Activated CD4-positive, alpha-beta memory T cell treated with anti-CD3 and anti-CD28 coated beads for 36 hours (primary cell): ENCODE results near the gene TCAP. TPM values are rescaled to one million over a fixed set of nuclear protein-coding genes. Genes with fewer than 3 reads are reported as not detected.
A peak's percentile ranks its signal among the peaks of the same experiment; 100 is the strongest.

Source experiments
- CTCF ChIA-PET: fragments of 350-600 bp; sonication (Branson Sonifier 250); formaldehyde crosslinking; loops from one replicate; lab custom pipeline; 2021; ENCODE audit warnings: antibody characterized with exemption, inconsistent platforms; lab: Charles Lee
- POLR2A ChIA-PET: fragments of 350-600 bp; sonication (Branson Sonifier 250); formaldehyde crosslinking; loops from one replicate; lab custom pipeline; 2021; ENCODE audit warnings: antibody characterized with exemption; lab: Charles Lee
- DNase-seq: peaks from one replicate; pipeline ENCODE4 v3.0.0-alpha.2; 2020
- H3K27ac Mint-ChIP-seq: one replicate; pipeline ENCODE4 v1.8.0; 2021; ENCODE audit warnings: mixed read lengths
- H3K27me3 Mint-ChIP-seq: one replicate; pipeline ENCODE4 v1.8.0; 2021; ENCODE audit warnings: mixed read lengths
- H3K36me3 Mint-ChIP-seq: one replicate; pipeline ENCODE4 v1.8.0; 2021; ENCODE audit warnings: mixed read lengths
- H3K4me1 Mint-ChIP-seq: one replicate; pipeline ENCODE4 v1.8.0; 2021; ENCODE audit warnings: low read depth, mixed read lengths
- H3K4me3 Mint-ChIP-seq: one replicate; pipeline ENCODE4 v1.8.0; 2021; ENCODE audit warnings: mild to moderate bottlenecking, mixed read lengths
- H3K9me3 Mint-ChIP-seq: one replicate; pipeline ENCODE4 v1.8.0; 2021; ENCODE audit warnings: mixed read lengths
- intact Hi-C: fragments of 100-400 bp; cut with micrococcal nuclease; formaldehyde crosslinking; loops from one replicate; pipeline ENCODE4 v1.15.1; 2023
- total RNA-seq, 2 experiments: library from RNA; stranded (reverse); gene quantifications; one replicate each; pipeline ENCODE4 v1.2.3, GENCODE V29; 2021

The TCAP gene
- total RNA-seq, 2 experiments from 2014 or later = 0.80 to 0.90 TPM

DNA sequence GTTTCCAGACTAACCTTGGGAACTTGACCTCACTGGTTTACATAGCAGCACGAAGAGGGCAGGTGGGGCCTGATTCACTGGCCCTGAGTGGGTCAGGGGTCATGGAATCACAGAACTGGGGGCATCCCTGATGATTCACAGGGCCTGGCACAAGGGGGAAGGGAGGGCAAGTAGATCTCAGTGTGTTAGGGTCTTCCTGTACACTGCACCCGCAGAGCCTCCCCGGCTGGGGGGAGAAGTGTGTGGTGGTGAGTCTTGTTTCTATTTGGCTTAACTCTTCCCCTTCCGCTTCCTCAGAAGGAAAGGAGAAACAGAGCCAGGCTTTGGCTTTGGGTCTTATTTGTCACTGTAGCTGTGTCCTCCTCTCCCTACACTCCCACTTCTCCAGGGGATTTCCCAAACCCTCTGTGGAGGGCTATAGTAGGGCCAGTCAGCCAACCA is 24.5 kb upstream of the TCAP start:
- intact Hi-C loops = no loop called here
- ChIA-PET CTCF (interaction anchor here (1.1 to 4.5 kb wide), 4 partner anchors 13 to 93 kb away, joined by 3 to 32 read pairs (median 4); partner anchors contain the start of gene MIEN1), POLR2A (interaction anchor here (0.9 kb wide), 1 partner anchor 17 kb away, joined by 3 read pairs; no protein-coding TSS in a partner anchor)
- H3K4me3 Mint-ChIP-seq = no peak overlapping the region
- H3K9me3 Mint-ChIP-seq = no peaks in the 10 kb centered on the region
- no peak overlapping the region for H3K27ac Mint-ChIP-seq
- H3K27me3 Mint-ChIP-seq = no peaks in the 10 kb centered on the region
- DNase-seq = no peak
- peaks cover 75% of the 10 kb centered on the region for H3K4me1 Mint-ChIP-seq
- peaks cover 3% of the 10 kb centered on the region for H3K36me3 Mint-ChIP-seq

DNA sequence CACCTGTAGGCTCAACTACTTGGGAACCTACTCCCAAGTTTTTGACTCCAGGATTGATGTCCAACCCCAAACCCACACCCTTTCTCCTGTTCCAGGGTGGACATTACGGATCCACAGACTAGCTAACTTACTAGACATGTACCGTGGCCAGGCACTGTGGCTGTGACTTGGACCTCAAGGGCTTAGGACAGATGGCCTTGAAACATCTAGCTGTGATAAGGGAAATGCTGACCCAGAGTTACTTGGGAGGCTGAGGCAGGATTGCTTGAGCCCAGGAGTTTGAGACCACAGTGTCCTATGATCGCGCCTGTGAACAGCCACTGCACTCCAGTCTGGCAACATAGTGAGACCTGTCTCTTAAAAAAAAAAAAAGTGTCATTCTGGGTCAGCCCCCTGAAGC is 24.1 kb upstream of the TCAP start:
- POLR2A ChIA-PET = no interaction called here
- Mint-ChIP-seq H3K4me1 (peaks cover 72% of the 10 kb centered on the region), H3K27me3 (no peaks in the 10 kb centered on the region), H3K9me3 (no peaks in the 10 kb centered on the region), H3K27ac (no peak overlapping the region), H3K4me3 (no peak overlapping the region), H3K36me3 (peaks cover 3% of the 10 kb centered on the region)
- no peak for DNase-seq
- intact Hi-C loops = no loop called here
- CTCF ChIA-PET = interaction anchor here (1.1 to 1.8 kb wide), 4 partner anchors 13 to 94 kb away, joined by 3 to 7 read pairs (median 4); partner anchors contain the start of gene MIEN1

GRCh38 chr17:39641883-39642282 is 23.3 kb upstream of the TCAP start:
- H3K4me1 Mint-ChIP-seq = peaks cover 65% of the 10 kb centered on the region
- POLR2A ChIA-PET = interaction anchor here (0.6 kb wide), 1 partner anchor 19 kb away, joined by 3 read pairs; no protein-coding TSS in a partner anchor
- H3K27me3 Mint-ChIP-seq = no peaks in the 10 kb centered on the region
- intact Hi-C loops = no loop called here
- H3K4me3 Mint-ChIP-seq = no peak overlapping the region
- CTCF ChIA-PET = interaction anchor here (1.3 to 1.8 kb wide), 2 partner anchors 12 to 88 kb away, joined by 3 to 7 read pairs; partner anchors contain the start of gene MIEN1
- DNase-seq = no peak
- no peaks in the 10 kb centered on the region for H3K9me3 Mint-ChIP-seq
- peaks cover 3% of the 10 kb centered on the region for H3K36me3 Mint-ChIP-seq
- H3K27ac Mint-ChIP-seq = no peak overlapping the region

DNA sequence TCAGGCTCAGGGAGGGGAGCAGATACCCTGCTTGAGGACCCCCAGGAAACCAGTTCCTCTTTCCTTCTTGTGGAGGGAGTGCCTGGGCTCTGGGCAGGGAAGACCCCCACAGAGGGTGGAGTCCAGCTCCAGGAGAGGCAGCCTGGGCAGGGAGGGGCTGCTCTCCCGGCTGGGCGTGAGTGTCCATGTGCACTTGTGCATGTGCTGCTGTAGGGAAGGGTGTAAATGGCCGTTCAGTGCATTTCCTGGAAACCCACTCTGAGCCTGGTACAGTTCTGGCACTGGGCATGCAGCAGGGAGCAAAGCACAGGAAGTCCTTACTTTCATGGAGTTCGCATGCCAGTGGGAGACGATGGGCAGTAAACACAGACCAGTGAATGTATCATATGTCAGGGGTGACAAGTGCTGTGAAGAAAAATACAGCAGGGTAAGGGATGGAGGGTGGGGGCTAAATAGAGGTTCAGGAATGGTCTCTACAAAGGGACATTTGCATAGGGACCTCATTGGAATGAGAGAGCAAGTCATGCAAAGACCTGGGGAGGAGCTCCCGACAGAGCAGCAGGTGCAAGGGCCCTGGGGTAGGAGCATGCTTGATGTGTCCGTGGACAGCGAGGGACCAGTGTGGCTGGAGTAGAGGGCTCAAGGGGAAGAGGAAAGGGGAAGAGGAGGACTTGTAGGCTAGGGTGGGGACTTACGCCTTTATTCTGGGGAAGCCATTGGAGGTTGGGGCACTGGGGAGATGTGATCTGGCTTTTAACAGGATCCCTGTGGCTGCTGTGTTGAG is 22.7 kb upstream of the TCAP start:
- ChIA-PET CTCF (interaction anchor here (1.2 to 3.1 kb wide), 4 partner anchors 8 to 95 kb away, joined by 4 to 15 read pairs (median 8); no protein-coding TSS in a partner anchor), POLR2A (interaction anchor here (0.6 kb wide), 1 partner anchor 20 kb away, joined by 3 read pairs; no protein-coding TSS in a partner anchor)
- Mint-ChIP-seq H3K27me3 (no peaks in the 10 kb centered on the region), H3K4me1 (peaks cover 65% of the 10 kb centered on the region), H3K9me3 (no peaks in the 10 kb centered on the region), H3K27ac (peak overlapping the region; percentile 68), H3K4me3 (no peak overlapping the region), H3K36me3 (peaks cover 3% of the 10 kb centered on the region)
- intact Hi-C loops = no loop called here
- no peak for DNase-seq

GRCh38 chr17:39643271-39643670 is 21.9 kb upstream of the TCAP start:
- Mint-ChIP-seq H3K4me3 (no peak overlapping the region), H3K27me3 (no peaks in the 10 kb centered on the region), H3K27ac (peak overlapping the region; percentile 68), H3K4me1 (peaks cover 57% of the 10 kb centered on the region), H3K36me3 (no peaks in the 10 kb centered on the region), H3K9me3 (no peaks in the 10 kb centered on the region)
- ChIA-PET CTCF (interaction anchor here (1.0 to 3.1 kb wide), 4 partner anchors 9 to 96 kb away, joined by 4 to 15 read pairs (median 6); no protein-coding TSS in a partner anchor), POLR2A (no interaction called here)
- intact Hi-C loops = no loop called here
- DNase-seq = no peak

DNA sequence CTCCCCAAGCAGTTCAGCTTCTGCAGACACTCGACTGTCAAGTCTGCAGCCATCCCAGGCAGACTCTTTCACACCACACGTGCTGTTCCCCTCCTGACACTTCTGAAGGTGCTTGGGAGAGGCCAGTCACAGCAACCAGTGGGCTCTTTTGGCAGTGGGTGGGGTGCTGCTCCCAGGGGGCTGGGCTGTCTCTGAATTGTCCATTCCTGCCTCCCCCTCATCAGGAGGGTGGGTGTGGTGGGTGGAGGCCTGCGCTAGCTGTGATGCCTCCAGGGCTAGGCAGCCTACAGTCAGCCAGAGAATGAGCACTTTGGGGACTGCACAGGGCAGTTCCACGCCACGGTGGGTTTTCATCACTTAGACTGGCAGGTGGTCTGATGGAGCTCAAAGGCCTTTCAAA is 17.9 kb upstream of the TCAP start:
- H3K4me3 Mint-ChIP-seq = no peak overlapping the region
- ChIA-PET CTCF (interaction anchor here (0.8 to 1.6 kb wide), 3 partner anchors 12 to 83 kb away, joined by 3 to 5 read pairs (median 3); partner anchors contain the start of gene MIEN1), POLR2A (no interaction called here)
- no peaks in the 10 kb centered on the region for H3K27me3 Mint-ChIP-seq
- DNase-seq = no peak
- H3K4me1 Mint-ChIP-seq = peaks cover 30% of the 10 kb centered on the region
- intact Hi-C loops = no loop called here
- no peak overlapping the region for H3K27ac Mint-ChIP-seq
- no peaks in the 10 kb centered on the region for H3K9me3 Mint-ChIP-seq
- peaks cover 1% of the 10 kb centered on the region for H3K36me3 Mint-ChIP-seq

- no peak overlapping the region for H3K27ac Mint-ChIP-seq
- DNase-seq = no peak
- intact Hi-C loops = no loop called here
- ChIA-PET CTCF (interaction anchor here (0.6 to 7.4 kb wide), 6 partner anchors 14 to 250 kb away, joined by 3 to 117 read pairs (median 3); partner anchors contain the start of gene PNMT), POLR2A (no interaction called here)
- H3K27me3 Mint-ChIP-seq = no peaks in the 10 kb centered on the region
- peaks cover 1% of the 10 kb centered on the region for H3K36me3 Mint-ChIP-seq
- H3K9me3 Mint-ChIP-seq = no peaks in the 10 kb centered on the region
- H3K4me1 Mint-ChIP-seq = peaks cover 17% of the 10 kb centered on the region
- no peak overlapping the region for H3K4me3 Mint-ChIP-seq
Observed at GRCh38 chr17:39648616-39649366, 16.4 kb upstream of the TCAP start.

GRCh38 chr17:39650121-39650579 is 15.0 kb upstream of the TCAP start:
- intact Hi-C loops = no loop called here
- Mint-ChIP-seq H3K36me3 (peaks cover 3% of the 10 kb centered on the region), H3K9me3 (no peaks in the 10 kb centered on the region), H3K27ac (no peak overlapping the region), H3K27me3 (no peaks in the 10 kb centered on the region), H3K4me1 (peaks cover 8% of the 10 kb centered on the region), H3K4me3 (no peak overlapping the region)
- no peak for DNase-seq
- ChIA-PET CTCF (interaction anchor here (0.8 to 7.4 kb wide), 3 partner anchors 15 to 28 kb away, joined by 3 to 117 read pairs (median 11); partner anchors contain the start of gene PNMT), POLR2A (no interaction called here)

DNA sequence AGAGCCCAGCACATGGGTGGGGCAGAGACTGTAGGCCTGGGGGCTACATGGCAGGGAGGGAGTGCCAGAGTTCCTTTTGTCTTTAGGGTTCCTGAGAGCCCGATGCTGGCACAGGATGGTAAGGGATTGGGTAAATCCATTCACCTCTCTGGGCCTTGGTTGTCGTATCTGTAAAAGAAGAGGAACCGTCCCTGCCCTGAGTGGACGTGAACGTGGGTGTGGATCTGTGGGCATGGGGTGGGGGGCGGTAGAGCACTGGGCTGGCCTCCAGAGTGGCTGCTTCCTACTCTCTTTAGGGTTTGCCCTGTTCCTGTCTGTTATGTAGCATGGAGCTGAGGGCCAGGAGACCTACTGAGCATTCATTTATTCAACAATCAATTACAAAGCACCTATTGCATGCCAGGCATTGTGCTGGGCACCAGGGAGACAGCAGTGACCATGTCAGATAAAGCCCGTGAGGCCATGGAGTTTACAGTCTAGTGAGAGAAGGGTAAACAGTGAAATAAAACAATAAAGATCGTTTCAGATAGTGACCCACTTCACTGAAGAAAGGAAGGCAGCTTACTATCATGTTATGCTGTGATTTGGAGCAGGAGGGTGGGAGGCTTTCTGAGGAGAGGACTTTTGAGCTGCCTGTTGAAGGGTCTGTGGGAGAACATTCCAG is 13.1 kb upstream of the TCAP start:
- Mint-ChIP-seq H3K27ac (no peak overlapping the region), H3K27me3 (no peaks in the 10 kb centered on the region), H3K4me1 (peaks cover 8% of the 10 kb centered on the region), H3K4me3 (no peak overlapping the region), H3K9me3 (no peaks in the 10 kb centered on the region), H3K36me3 (peaks cover 3% of the 10 kb centered on the region)
- CTCF ChIA-PET = interaction anchor here (0.6 to 7.4 kb wide), 9 partner anchors 14 to 214 kb away, joined by 3 to 117 read pairs (median 10); partner anchors contain the start of genes MIEN1, STARD3 and TCAP
- no peak for DNase-seq
- POLR2A ChIA-PET = interaction anchor here (1.1 kb wide), 1 partner anchor 17 kb away, joined by 4 read pairs; the partner anchor contains the start of gene PNMT
- intact Hi-C loops = no loop called here

DNA sequence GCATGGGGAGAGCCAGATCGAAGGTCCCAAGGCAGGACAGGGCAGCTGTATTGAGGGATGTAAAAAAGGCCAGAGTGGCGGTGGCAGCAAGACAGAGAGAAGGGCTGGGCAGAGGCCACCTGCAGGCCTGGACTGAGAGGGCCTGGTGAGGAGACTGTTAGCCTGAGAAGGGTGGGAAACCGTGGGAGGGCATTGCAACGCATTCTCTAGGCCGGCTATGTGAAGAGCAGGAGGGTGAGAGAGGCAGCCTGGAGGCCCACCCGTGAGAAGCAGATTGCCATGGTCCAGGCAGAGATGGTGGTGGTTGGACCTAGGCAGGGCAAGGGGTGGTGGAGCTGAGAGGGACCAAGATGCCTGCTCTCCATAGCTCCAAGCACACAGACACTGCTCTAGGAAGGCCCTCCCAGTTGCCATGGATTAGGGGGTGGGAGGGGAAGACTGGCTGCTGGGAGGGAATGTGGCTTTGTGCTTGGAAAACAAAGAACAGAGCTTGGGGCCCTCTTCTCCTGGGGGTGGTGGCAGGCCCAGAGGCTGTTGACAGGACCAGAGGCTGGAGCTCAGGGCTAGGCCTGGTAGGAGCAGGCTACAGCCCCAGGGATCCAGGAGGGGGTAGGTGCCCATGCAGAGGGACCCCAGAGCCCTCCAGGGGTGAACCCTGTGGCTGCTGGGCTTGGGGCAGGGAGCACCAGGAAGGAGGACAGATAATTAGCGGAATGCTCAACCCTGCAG is 12.4 kb upstream of the TCAP start:
- intact Hi-C loops = no loop called here
- Mint-ChIP-seq H3K36me3 (peaks cover 3% of the 10 kb centered on the region), H3K27ac (no peak overlapping the region), H3K4me3 (no peak overlapping the region), H3K4me1 (peaks cover 8% of the 10 kb centered on the region), H3K9me3 (no peaks in the 10 kb centered on the region), H3K27me3 (no peaks in the 10 kb centered on the region)
- no peak for DNase-seq
- POLR2A ChIA-PET = no interaction called here
- CTCF ChIA-PET = interaction anchor here (0.9 to 7.4 kb wide), 13 partner anchors 10 to 375 kb away, joined by 3 to 117 read pairs (median 10); partner anchors contain the start of genes MIEN1, STARD3 and TCAP
